Measurements from ENCODE around the gene TRPC4. TPM values are rescaled to one million over a fixed set of nuclear protein-coding genes. Genes with fewer than 3 reads are reported as not detected.

Gene TRPC4
- total and polyA plus RNA-seq, 7 donors = 0.03 to 0.59 (median 0.08) TPM

DNA sequence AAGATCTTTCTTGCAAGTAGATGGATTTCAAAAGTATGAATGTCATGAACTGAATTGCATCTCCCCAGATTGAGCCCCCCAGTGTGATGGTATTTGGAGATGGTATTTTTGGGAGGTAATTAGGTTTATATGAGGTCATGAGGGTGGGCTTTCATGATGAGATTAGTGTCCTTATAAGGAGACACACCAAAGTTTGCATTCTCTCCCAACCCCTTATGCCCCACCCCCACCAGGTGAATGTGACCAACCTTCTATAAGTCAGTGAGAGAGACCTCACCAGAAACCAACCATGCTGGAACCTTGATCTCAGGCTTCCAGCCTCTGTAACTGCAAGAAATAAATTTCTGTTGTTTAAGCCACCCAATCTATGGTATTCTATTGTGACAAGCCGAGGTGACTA lies 199.7 kb downstream of the TRPC4 start:
- Histone ChIP-seq H3K9me3 (no peaks in the 10 kb centered on the region), H3K4me1 (no peaks in the 10 kb centered on the region), H3K27me3 (ENCODE audit: insufficient read depth in 3 of 3, low read length in 2 of 3) (no peaks in the 10 kb centered on the region), H3K27ac (no peak overlapping the region), H3K4me3 (no peak overlapping the region), H3K36me3 (ENCODE audit: insufficient read depth in 1 of 2, low read depth in 1 of 2) (no peaks in the 10 kb centered on the region)
- ATAC-seq (no peak), DNase-seq (no peak)
- 70 to 88% (median 77%) methylated on average over 1 of the region's 1 CpG for WGBS, 3 donors
- TF ChIP-seq, protein P1, sequence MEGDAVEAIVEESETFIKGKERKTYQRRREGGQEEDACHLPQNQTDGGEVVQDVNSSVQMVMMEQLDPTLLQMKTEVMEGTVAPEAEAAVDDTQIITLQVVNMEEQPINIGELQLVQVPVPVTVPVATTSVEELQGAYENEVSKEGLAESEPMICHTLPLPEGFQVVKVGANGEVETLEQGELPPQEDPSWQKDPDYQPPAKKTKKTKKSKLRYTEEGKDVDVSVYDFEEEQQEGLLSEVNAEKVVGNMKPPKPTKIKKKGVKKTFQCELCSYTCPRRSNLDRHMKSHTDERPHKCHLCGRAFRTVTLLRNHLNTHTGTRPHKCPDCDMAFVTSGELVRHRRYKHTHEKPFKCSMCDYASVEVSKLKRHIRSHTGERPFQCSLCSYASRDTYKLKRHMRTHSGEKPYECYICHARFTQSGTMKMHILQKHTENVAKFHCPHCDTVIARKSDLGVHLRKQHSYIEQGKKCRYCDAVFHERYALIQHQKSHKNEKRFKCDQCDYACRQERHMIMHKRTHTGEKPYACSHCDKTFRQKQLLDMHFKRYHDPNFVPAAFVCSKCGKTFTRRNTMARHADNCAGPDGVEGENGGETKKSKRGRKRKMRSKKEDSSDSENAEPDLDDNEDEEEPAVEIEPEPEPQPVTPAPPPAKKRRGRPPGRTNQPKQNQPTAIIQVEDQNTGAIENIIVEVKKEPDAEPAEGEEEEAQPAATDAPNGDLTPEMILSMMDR (IDR thresholded peaks at IDR 0.05) = no peak
- intact Hi-C loops (cut with DNase I) = no loop called here

DNA sequence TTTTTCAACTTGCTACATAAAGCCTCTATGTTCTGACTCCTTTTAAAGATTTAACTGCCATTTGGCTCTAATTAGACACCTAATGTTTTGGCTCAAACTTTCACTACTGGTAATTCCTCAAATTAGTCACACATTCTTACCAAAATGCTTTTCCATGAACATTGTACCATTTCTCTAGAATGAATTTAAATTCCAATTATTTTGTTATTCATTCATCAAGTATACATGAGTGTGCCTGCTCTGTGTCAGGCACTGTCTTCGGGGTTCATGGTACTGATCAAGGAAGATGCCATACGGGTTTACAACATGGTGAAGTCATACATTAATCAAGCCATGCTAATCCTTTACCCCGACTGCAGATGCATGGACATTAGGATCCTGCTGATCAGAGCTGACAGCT lies 201.9 kb downstream of the TRPC4 start:
- TF ChIP-seq, protein P1 (IDR thresholded peaks at IDR 0.05) = no peak

DNA sequence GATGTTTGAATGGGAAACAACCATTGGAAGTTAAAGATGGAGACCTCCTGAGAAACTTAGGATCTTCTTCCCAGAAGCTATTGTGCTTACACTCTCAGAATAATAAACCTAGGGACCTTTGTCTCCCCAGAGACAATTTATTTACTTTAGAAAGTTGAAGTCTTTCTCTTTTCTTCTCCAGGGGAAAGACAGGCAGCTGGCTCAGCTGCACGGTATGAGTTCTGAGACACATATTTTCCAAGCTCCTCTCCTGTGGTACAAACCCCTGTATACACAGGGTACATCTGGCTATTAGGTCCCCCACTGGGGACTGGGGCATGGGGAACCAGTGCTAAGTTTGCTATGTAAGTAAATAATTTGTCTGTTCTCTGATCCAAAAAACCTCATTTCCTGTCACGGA lies 203.5 kb downstream of the TRPC4 start:
- Histone ChIP-seq H3K4me1 (no peaks in the 10 kb centered on the region), H3K9me3 (no peaks in the 10 kb centered on the region), H3K36me3 (ENCODE audit: insufficient read depth in 1 of 2, low read depth in 1 of 2) (no peaks in the 10 kb centered on the region), H3K4me3 (no peak overlapping the region), H3K27ac (no peak overlapping the region), H3K27me3 (ENCODE audit: insufficient read depth in 3 of 3, low read length in 2 of 3) (no peaks in the 10 kb centered on the region)
- 41 to 49% (median 46%) methylated on average over 2 of the region's 2 CpGs for WGBS, 3 donors
- intact Hi-C loops (cut with DNase I) = no loop called here
- TF ChIP-seq, protein P1 (IDR thresholded peaks at IDR 0.05) = no peak
- ATAC-seq (no peak), DNase-seq (no peak)

More for the DNA sequence above, 201.9 kb downstream of the TRPC4 start:
- Histone ChIP-seq H3K4me3 (no peak overlapping the region), H3K27me3 (ENCODE audit: insufficient read depth in 3 of 3, low read length in 2 of 3) (no peaks in the 10 kb centered on the region), H3K27ac (no peak overlapping the region), H3K4me1 (no peaks in the 10 kb centered on the region), H3K36me3 (ENCODE audit: insufficient read depth in 1 of 2, low read depth in 1 of 2) (no peaks in the 10 kb centered on the region), H3K9me3 (no peaks in the 10 kb centered on the region)
- DNase-seq = no peak
- intact Hi-C loops (cut with DNase I) = no loop called here
- WGBS, 3 donors = 23 to 28% (median 25%) methylated on average over 3 of the region's 3 CpGs
- ATAC-seq = no peak

DNA sequence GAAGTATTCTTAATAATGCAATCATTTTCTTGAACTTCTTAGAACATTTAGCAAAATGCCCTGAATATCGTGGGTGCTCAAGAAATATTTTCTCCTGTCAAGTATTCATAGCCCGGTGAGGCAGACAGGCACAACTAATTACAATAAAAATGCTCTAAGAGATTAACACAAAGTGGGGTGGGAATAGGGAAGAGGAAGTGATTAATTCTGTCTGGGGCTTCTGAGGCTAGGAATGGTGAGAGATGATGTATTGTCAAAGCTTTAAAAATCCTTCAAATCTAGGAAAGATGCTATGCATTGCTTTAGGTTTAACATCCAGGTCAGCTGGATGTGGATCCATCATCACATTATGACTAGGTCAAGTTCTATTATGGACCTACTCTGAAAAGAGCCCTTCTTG lies 204.2 kb downstream of the TRPC4 start:
- Histone ChIP-seq H3K27me3 (ENCODE audit: insufficient read depth in 3 of 3, low read length in 2 of 3) (no peaks in the 10 kb centered on the region), H3K4me1 (no peaks in the 10 kb centered on the region), H3K27ac (no peak overlapping the region), H3K4me3 (no peak overlapping the region), H3K9me3 (no peaks in the 10 kb centered on the region), H3K36me3 (ENCODE audit: insufficient read depth in 1 of 2, low read depth in 1 of 2) (no peaks in the 10 kb centered on the region)
- 54 to 73% (median 55%) methylated on average over 2 of the region's 2 CpGs for WGBS, 3 donors
- ATAC-seq (no peak), DNase-seq (no peak)
- TF ChIP-seq, protein P1 (IDR thresholded peaks at IDR 0.05) = no peak
- intact Hi-C loops (cut with DNase I) = no loop called here

DNA sequence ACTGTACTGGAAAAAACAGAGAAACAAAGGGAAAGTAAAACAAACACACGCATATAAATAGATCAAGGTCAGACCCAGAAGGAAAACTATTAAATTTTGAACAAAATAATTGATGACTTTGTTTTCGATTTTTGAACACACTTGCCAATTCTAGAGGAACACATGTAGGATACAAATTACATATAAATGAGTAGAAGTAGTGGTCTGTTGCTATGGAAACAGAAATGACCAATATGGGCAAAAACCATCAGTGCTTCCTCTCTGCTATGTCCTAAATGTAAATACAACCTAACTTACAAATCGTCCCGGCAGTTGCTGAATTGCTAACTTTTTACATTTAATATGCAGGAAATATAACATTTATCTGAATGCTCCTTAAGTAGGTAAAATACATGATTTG lies 205.8 kb downstream of the TRPC4 start:
- H3K36me3 ChIP-seq (ENCODE audit: insufficient read depth in 1 of 2, low read depth in 1 of 2) = no peaks in the 10 kb centered on the region
- no peaks in the 10 kb centered on the region for H3K27me3 ChIP-seq (ENCODE audit: insufficient read depth in 3 of 3, low read length in 2 of 3)
- TF ChIP-seq, protein P1 (IDR thresholded peaks at IDR 0.05) = no peak
- ATAC-seq (no peak), DNase-seq (no peak)
- no peak overlapping the region for H3K4me3 ChIP-seq
- no peaks in the 10 kb centered on the region for H3K4me1 ChIP-seq
- WGBS, 3 donors = 92 to 94% (median 93%) methylated on average over 4 of the region's 4 CpGs
- no peaks in the 10 kb centered on the region for H3K9me3 ChIP-seq
- no peak overlapping the region for H3K27ac ChIP-seq
- intact Hi-C loops (cut with DNase I) = no loop called here
